Thyroid gland (tissue), 4 donors: Measurements from ENCODE around the gene PLCH1.

Experiments used
- CTCF ChIP-seq, 6 experiments: fragments of 200-600 bp in 3 of 6; fragments of 450-650 bp in 3 of 6; sonication (generic) in 3 of 6; IDR thresholded peaks; one replicate each; pipeline ENCODE4 v1.5.1; 2016 to 2019; ENCODE audit warnings: antibody characterized with exemption in 6 of 6, mild to moderate bottlenecking in 2 of 6, inconsistent platforms in 1 of 6, moderate library complexity in 1 of 6
- POLR2A ChIP-seq, 2 donors: fragments of 450-650 bp; IDR thresholded peaks; one replicate each; pipeline ENCODE4 v1.6.1; 2017; ENCODE audit warnings: antibody characterized with exemption in 2 of 2, mild to moderate bottlenecking in 2 of 2, moderate library complexity in 1 of 2

- TF ChIP-seq CTCF (IDR thresholded peaks at IDR 0.05), result no peak
- TF ChIP-seq POLR2A (IDR thresholded peaks at IDR 0.05), result no peak
Observed at GRCh38 chr3:155640098-155640497, 104.8 kb downstream of the PLCH1 start.
